Effector memory CD8-positive, alpha-beta T cell (primary cell): Measurements from ENCODE around the gene SYT11.
"Not testable (repeated sequence)": the region's sequence is repeated elsewhere in the genome, so short reads cannot be mapped to it uniquely, and the experiment has no call there.

ENCODE experiments used
- ATAC-seq: fragments of 150-1000 bp; cut with Tn5 transposase; replicated peaks from 2 replicates; pipeline ENCODE4 v1.10.0; 2021; ENCODE audit warnings: mild to moderate bottlenecking, moderate library complexity
- DNase-seq, 3 experiments: peaks; one replicate each; pipeline ENCODE4 v3.0.0; 2021
- H3K27ac Mint-ChIP-seq, 2 donors: one replicate each; pipeline ENCODE4 v1.8.0; 2022; ENCODE audit warnings: mild to moderate bottlenecking in 2 of 2, mixed read lengths in 2 of 2, moderate library complexity in 2 of 2
- H3K27me3 Mint-ChIP-seq, 2 donors: one replicate each; pipeline ENCODE4 v1.8.0; 2022; ENCODE audit warnings: mixed read lengths in 2 of 2
- H3K36me3 Mint-ChIP-seq: one replicate; pipeline ENCODE4 v1.8.0; 2022; ENCODE audit warnings: mild to moderate bottlenecking, moderate library complexity, mixed read lengths; ENCODE audit not compliant: insufficient read depth
- H3K4me1 Mint-ChIP-seq, 2 donors: one replicate each; pipeline ENCODE4 v1.8.0; 2022; ENCODE audit warnings: low read depth in 2 of 2, mixed read lengths in 2 of 2
- H3K4me3 Mint-ChIP-seq, 2 donors: one replicate each; pipeline ENCODE4 v1.8.0; 2022; ENCODE audit warnings: mild to moderate bottlenecking in 2 of 2, mixed read lengths in 2 of 2, moderate library complexity in 2 of 2
- H3K9me3 Mint-ChIP-seq, 2 donors: one replicate each; pipeline ENCODE4 v1.8.0; 2022; ENCODE audit warnings: mixed read lengths in 2 of 2

Gene SYT11

DNA sequence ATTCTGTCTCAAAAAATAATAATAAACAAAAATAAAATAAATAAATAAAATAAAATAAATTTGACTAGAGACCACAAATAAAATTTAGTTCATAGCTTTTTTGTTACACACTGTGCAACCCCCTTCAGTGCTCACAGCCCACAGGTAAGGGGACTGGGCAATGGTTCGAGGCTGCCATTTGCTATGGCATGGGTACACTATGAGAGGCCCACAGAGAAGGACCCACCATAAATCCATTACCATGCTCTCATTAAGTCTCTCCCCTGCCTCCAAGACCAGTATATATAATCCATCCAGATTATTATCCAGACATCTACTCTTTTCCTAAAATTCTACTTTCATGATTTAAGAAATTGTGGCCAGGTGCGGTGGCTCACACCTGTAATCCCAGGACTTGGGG, 60.4 kb downstream of the SYT11 start:
- Mint-ChIP-seq H3K27me3 (no peaks in the 10 kb centered on the region), H3K4me1 (peaks cover 0 to 7% of the 10 kb centered on the region in 2 donors), H3K36me3 (peaks cover 98% of the 10 kb centered on the region), H3K9me3 (no peaks in the 10 kb centered on the region), H3K4me3 (no peak overlapping the region), H3K27ac (no peak overlapping the region)
- ATAC-seq = no peak
- no peak for DNase-seq

- no peak overlapping the region for H3K27ac Mint-ChIP-seq
- H3K36me3 Mint-ChIP-seq = peaks cover 98% of the 10 kb centered on the region
- peaks cover 0 to 7% of the 10 kb centered on the region in 2 donors for H3K4me1 Mint-ChIP-seq
- no peak for DNase-seq
- no peaks in the 10 kb centered on the region for H3K9me3 Mint-ChIP-seq
- no peak overlapping the region for H3K4me3 Mint-ChIP-seq
- ATAC-seq = no peak
- no peaks in the 10 kb centered on the region for H3K27me3 Mint-ChIP-seq
Observed at GRCh38 chr1:155920717-155921116, 61.4 kb downstream of the SYT11 start.

GRCh38 chr1:155925506-155925905, 66.1 kb downstream of the SYT11 start:
- Mint-ChIP-seq H3K4me3 (no peak overlapping the region), H3K9me3 (no peaks in the 10 kb centered on the region), H3K4me1 (peaks cover under 1 to 18% of the 10 kb centered on the region in 2 donors), H3K27ac (no peak overlapping the region), H3K27me3 (no peaks in the 10 kb centered on the region), H3K36me3 (peaks cover 92% of the 10 kb centered on the region)
- no peak for ATAC-seq
- no peak for DNase-seq

- H3K4me1 Mint-ChIP-seq = peaks cover 6 to 32% of the 10 kb centered on the region in 2 donors
- no peak for ATAC-seq
- no peak for DNase-seq
- H3K9me3 Mint-ChIP-seq = no peaks in the 10 kb centered on the region
- H3K27me3 Mint-ChIP-seq = no peaks in the 10 kb centered on the region
- peak overlapping the region; percentile 22 to 62 for H3K27ac Mint-ChIP-seq
- peaks cover 86% of the 10 kb centered on the region for H3K36me3 Mint-ChIP-seq
- no peak overlapping the region for H3K4me3 Mint-ChIP-seq
Observed at GRCh38 chr1:155929057-155929456, 69.7 kb downstream of the SYT11 start.

DNA sequence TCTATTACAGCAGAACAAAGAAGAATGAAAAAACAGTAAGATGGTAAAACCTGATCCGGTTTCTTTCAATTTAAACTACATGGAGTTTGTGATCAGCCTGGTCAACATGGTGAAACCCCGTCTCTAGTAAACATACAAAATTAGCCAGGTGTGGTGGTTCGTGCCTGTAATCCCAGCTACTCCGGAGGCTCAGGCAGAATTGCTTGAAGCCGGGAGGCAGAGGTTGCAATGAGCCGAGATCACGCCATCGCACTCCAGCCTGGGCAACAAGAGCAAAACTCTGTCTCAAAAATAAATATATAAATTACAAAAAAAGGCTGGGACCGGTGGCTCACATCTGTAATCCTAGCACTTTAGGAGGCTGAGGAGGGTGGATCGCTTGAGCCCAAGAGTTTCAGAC, 71.4 kb downstream of the SYT11 start:
- peak overlapping the region in 1 of 2 donors; percentile 61 for H3K4me3 Mint-ChIP-seq
- H3K4me1 Mint-ChIP-seq = peaks cover 6 to 32% of the 10 kb centered on the region in 2 donors
- H3K9me3 Mint-ChIP-seq, H3K27me3 Mint-ChIP-seq, DNase-seq, ATAC-seq: not testable (repeated sequence)
- peak overlapping the region; percentile 24 to 83 for H3K27ac Mint-ChIP-seq
- H3K36me3 Mint-ChIP-seq = peaks cover 70% of the 10 kb centered on the region

GRCh38 chr1:155931332-155932038, 72.1 kb downstream of the SYT11 start:
- DNase-seq (no peak), ATAC-seq (no peak)
- H3K27me3 Mint-ChIP-seq = no peaks in the 10 kb centered on the region
- H3K27ac Mint-ChIP-seq = peak overlapping the region; percentile 24 to 83
- H3K4me1 Mint-ChIP-seq = peaks cover 6 to 32% of the 10 kb centered on the region in 2 donors
- peak overlapping the region in 1 of 2 donors; percentile 61 for H3K4me3 Mint-ChIP-seq
- H3K36me3 Mint-ChIP-seq = peaks cover 62% of the 10 kb centered on the region
- H3K9me3 Mint-ChIP-seq = no peaks in the 10 kb centered on the region

DNA sequence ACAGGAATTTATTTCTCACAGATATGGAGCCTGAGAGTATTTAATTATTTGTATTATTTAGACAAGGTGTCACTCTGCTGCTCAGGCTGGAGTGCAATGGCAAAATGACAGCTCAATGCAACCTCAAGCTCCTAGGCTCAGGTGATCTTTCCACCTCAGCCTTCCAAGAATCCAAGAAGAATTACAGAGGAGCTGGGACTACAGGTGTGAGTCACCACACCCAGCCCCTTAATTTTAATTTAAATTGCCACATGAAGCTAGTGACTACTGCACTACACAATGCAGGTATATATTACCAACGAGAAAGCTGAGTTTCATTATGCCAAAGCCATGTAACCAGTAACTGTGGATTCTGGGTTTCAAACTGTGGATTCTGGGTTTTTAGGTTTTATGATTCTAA, 72.7 kb downstream of the SYT11 start:
- ATAC-seq = no peak
- no peaks in the 10 kb centered on the region for H3K9me3 Mint-ChIP-seq
- no peak overlapping the region for H3K27ac Mint-ChIP-seq
- peaks cover 56% of the 10 kb centered on the region for H3K36me3 Mint-ChIP-seq
- peaks cover 6 to 32% of the 10 kb centered on the region in 2 donors for H3K4me1 Mint-ChIP-seq
- H3K27me3 Mint-ChIP-seq = no peaks in the 10 kb centered on the region
- no peak overlapping the region for H3K4me3 Mint-ChIP-seq
- no peak for DNase-seq

DNA sequence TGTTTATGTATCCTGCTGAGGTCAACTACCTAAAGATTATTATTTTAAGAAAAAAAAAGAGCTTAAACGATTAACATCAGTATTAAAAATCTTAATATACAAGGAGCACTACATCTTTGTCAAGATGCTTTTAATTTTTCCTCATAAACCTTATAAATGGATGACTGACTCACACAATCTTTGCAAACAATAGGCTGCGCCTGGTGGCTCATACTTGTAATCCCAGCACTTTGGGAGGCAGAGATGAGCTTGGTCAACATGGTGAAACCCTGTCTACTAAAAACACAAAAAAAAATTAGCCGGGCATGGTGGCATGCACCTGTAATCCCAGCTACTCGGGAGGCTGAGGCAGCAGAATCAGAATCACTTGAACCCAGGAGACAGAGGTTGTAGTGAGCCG, 73.1 kb downstream of the SYT11 start:
- peaks cover 6 to 32% of the 10 kb centered on the region in 2 donors for H3K4me1 Mint-ChIP-seq
- no peak for DNase-seq
- no peaks in the 10 kb centered on the region for H3K27me3 Mint-ChIP-seq
- no peak overlapping the region for H3K4me3 Mint-ChIP-seq
- H3K36me3 Mint-ChIP-seq = peaks cover 52% of the 10 kb centered on the region
- H3K9me3 Mint-ChIP-seq = no peaks in the 10 kb centered on the region
- no peak for ATAC-seq
- H3K27ac Mint-ChIP-seq = no peak overlapping the region

DNA sequence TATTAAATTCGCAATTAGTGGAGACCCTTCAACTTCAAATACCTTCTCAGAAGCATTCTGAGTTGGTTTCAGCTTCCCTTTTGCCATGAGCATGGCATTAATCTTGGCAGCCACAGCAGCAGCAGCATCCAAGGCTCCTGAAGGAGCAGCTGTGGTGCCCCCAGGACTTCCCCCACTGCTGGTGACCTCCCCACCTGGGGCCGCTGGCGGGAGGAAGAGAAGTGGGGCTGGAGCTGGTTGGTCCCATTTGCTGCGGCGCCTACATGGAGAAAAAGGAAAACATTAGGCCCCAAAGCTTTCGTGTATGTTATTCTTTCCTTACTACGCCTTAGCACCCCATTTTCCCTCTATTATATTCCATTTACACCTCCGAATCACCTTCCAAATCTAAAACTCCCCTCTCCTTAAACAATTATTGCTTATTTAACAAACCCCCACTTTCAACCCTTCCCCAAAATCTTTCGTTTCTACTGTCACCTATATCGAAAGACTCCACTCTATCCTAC, 74.3 kb downstream of the SYT11 start:
- Mint-ChIP-seq H3K27ac (no peak overlapping the region), H3K27me3 (no peaks in the 10 kb centered on the region), H3K36me3 (peaks cover 41% of the 10 kb centered on the region), H3K4me1 (peaks cover 6 to 36% of the 10 kb centered on the region in 2 donors), H3K4me3 (no peak overlapping the region), H3K9me3 (no peaks in the 10 kb centered on the region)
- ATAC-seq (no peak), DNase-seq (no peak)

DNA sequence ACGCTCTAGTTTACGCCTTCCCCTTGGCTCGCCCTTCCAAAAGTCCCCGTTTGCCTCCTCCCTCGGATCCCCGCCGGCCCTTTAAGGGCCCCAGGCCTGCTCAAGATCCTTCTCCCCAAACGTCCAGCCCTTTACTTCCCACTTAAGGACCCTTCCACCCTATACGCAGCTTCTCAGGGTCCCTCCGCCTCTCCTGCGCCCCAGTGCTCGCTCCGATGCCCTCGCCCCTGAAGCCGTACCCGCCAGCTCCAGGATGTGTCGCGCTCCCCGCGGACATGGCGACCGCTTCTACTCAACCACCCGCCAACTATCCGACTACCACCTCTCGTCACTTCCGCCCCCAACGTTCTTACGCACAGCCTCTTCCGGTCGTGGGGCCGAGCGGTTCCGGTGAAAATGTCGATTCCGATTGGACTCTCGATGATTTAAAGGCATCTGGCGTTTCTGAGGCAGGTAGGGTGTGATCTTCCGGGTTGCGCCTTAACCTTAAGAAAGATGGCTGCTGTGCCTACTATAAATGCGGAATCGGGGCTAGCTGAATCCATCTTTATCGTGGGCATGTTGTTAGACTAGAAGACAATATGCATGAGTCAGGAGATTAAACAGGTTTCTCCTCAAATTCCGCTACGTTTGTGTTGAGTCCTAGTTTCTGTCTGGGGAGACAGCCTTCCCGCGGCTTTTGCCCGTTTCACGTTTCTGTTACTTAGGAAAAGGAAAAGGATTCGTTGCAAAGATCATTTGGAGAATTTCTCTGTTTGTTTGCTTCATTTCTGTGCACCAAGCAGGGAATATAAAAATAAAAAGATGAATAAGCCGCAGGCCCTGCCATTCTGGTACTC, 74.9 kb downstream of the SYT11 start, which contains the start of gene KHDC4:
TSS of gene KHDC4 (minus strand) at position 317 of the 839 bp plus-strand sequence. CDS start at position 277, 40 bp downstream.
- H3K27ac Mint-ChIP-seq = no peak within 1 kb of the TSS
- no peaks in the 10 kb centered on the region for H3K27me3 Mint-ChIP-seq
- peak; percentile 91 to 93 (median 92) for DNase-seq
- H3K4me1 Mint-ChIP-seq = peaks cover 6 to 33% of the 10 kb centered on the region in 2 donors
- no peaks in the 10 kb centered on the region for H3K9me3 Mint-ChIP-seq
- peak; percentile 91 for ATAC-seq
- H3K4me3 Mint-ChIP-seq = peak within 1 kb of the TSS in 1 of 2 donors; percentile 43
- peaks cover 34% of the 10 kb centered on the region for H3K36me3 Mint-ChIP-seq
